HepG2 (cell line): ENCODE data around the gene ASB8. TPM values are rescaled to one million over a fixed set of nuclear protein-coding genes. Genes with fewer than 3 reads are reported as not detected.
A peak's percentile ranks its signal among the peaks of the same experiment; 100 is the strongest.

Experiments used
- NFE2L2 ChIP-seq: fragments of 150-350 bp; IDR thresholded peaks from 2 replicates; pipeline ENCODE4 v1.6.1; 2014; ENCODE audit warnings: low read length
- SIX4 ChIP-seq: sonication (generic); formaldehyde crosslinking; IDR thresholded peaks from 2 replicates; pipeline ENCODE4 v1.4.0; 2020; ENCODE audit warnings: missing genetic modification reagents
- TEAD3 ChIP-seq: optimal IDR thresholded peaks from 2 replicates; pipeline ENCODE3; 2016; ENCODE audit warnings: borderline replicate concordance
- ZNF10 ChIP-seq: sonication (generic); formaldehyde crosslinking; IDR thresholded peaks from 2 replicates; pipeline ENCODE4 v1.4.0; 2020; ENCODE audit warnings: mild to moderate bottlenecking, low read depth, missing genetic modification reagents, borderline replicate concordance
- ZNF678 ChIP-seq: sonication (generic); formaldehyde crosslinking; IDR thresholded peaks from 2 replicates; pipeline ENCODE4 v1.4.0; 2020; ENCODE audit warnings: mild to moderate bottlenecking, missing genetic modification reagents
- polyA plus RNA-seq, 8 experiments: library from polyadenylated mRNA; depleted of rRNA in 3 of 8; stranded (reverse) in 7 of 8; unstranded in 1 of 8; fragments of >200 nt; fragmentation: Illumina TruSeq in 4 of 8; extraction: Trizol in 4 of 8; gene quantifications; 2 replicates each; pipeline versions ENCODE4 v1.2.1 to v1.2.3, GENCODE V29; 2011 to 2016; ENCODE audit warnings: low read depth in 4 of 8, missing spikeins in 1 of 8, mixed read lengths in 1 of 8; ENCODE audit not compliant: insufficient read depth in 1 of 8
- total RNA-seq, 5 experiments: library from RNA; depleted of rRNA; stranded (reverse); fragments of >200 nt; fragmentation: Illumina TruSeq; extraction: Trizol; gene quantifications; 2 replicates each; pipeline ENCODE4 v1.2.3, GENCODE V29; 2016; ENCODE audit warnings: low read depth in 1 of 5
- TF ChIP-seq, protein P1 (sequence below): sonication (generic); formaldehyde crosslinking; IDR thresholded peaks from 2 replicates; pipeline ENCODE4 v1.4.0; 2020; ENCODE audit warnings: missing genetic modification reagents, low read depth, mild to moderate bottlenecking, borderline replicate concordance
- TF ChIP-seq, protein P2 (sequence below): sonication (generic); formaldehyde crosslinking; IDR thresholded peaks from 2 replicates; pipeline ENCODE4 v1.4.0; 2020; ENCODE audit warnings: missing genetic modification reagents
- TF ChIP-seq, protein P3 (sequence below): IDR thresholded peaks from 2 replicates; pipeline ENCODE4 v1.6.1; 2016; ENCODE audit warnings: missing genetic modification reagents, missing compliant biosample characterization
- TF ChIP-seq, protein P4 (sequence below): sonication (generic); formaldehyde crosslinking; IDR thresholded peaks from 2 replicates; pipeline ENCODE4 v1.4.0; 2020; ENCODE audit warnings: mild to moderate bottlenecking, missing genetic modification reagents
- TF ChIP-seq, protein P5 (sequence below): sonication (generic); formaldehyde crosslinking; IDR thresholded peaks from 2 replicates; pipeline ENCODE4 v1.4.0; 2020; ENCODE audit warnings: missing genetic modification reagents
- TF ChIP-seq, protein P6 (sequence below): sonication (generic); formaldehyde crosslinking; IDR thresholded peaks from 2 replicates; pipeline ENCODE4 v1.4.0; 2020; ENCODE audit warnings: missing genetic modification reagents

ASB8 gene
- total and polyA plus RNA-seq, 2 of the 13 experiments (the other 11 are each of a cell fraction or from before 2014, with no cell fraction given): 14.0 to 15.5 TPM

DNA sequence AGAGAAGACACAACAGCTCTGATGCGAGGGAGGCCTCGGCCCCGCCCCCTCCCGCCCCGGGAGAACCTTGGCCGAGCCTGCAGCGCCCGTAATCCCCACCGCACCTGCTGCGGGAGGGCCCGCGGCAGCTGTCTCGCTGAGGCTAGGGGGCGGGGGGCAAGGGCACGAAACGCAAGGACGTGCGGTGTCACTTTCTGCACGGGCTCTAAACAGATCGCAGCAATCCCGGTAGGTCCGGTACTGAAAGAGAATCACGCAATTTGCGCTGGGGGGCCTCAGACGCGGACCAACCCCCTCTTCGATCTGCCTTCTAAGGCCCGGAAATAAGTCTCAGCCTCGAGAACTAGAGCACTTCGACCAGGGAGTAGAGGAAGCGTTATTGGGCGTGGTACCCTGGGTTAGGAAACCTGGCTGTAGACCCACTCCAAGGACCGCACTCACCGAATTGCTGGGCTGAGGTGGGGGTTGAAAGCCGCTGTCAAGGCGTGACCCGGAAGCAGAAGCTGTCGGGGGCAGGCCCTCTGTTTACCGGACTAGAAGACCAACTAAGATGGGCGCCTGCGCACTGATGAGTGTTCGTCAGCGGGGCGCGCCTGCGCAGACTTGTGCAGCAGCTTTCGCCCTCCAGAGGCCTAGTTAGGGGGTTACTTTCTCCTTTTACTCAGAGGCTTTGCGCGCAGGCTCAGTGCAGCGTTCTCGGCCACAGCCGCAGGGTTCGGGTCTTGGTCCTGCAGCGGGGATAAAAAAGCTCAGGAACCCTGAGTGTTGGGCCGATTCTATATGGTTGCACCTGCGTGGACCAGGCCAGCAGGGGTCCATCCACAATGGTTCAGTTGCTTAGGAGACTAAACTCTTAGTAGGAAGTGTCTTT is at the start of gene ASB8 (continued):
- TF ChIP-seq, protein P1, sequence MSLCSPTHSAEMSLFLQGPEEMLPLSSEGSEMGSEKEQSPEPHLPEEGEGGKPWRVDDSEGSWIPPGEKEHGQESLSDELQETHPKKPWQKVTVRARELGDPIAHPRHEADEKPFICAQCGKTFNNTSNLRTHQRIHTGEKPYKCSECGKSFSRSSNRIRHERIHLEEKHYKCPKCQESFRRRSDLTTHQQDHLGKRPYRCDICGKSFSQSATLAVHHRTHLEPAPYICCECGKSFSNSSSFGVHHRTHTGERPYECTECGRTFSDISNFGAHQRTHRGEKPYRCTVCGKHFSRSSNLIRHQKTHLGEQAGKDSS: 0 out of 2 replicates have a peak, but pooled peaks have one; percentile 11
- TF ChIP-seq, protein P2, sequence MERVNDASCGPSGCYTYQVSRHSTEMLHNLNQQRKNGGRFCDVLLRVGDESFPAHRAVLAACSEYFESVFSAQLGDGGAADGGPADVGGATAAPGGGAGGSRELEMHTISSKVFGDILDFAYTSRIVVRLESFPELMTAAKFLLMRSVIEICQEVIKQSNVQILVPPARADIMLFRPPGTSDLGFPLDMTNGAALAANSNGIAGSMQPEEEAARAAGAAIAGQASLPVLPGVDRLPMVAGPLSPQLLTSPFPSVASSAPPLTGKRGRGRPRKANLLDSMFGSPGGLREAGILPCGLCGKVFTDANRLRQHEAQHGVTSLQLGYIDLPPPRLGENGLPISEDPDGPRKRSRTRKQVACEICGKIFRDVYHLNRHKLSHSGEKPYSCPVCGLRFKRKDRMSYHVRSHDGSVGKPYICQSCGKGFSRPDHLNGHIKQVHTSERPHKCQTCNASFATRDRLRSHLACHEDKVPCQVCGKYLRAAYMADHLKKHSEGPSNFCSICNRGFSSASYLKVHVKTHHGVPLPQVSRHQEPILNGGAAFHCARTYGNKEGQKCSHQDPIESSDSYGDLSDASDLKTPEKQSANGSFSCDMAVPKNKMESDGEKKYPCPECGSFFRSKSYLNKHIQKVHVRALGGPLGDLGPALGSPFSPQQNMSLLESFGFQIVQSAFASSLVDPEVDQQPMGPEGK (CRISPR knock-in tag): peak; percentile 94
- TF ChIP-seq, protein P3, sequence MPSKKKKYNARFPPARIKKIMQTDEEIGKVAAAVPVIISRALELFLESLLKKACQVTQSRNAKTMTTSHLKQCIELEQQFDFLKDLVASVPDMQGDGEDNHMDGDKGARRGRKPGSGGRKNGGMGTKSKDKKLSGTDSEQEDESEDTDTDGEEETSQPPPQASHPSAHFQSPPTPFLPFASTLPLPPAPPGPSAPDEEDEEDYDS (CRISPR knock-in tag): peak; percentile 43; the same call in 1 of the 2 replicates
- TF ChIP-seq NFE2L2 (no peak), TEAD3 (CRISPR knock-in tag) (peak; percentile 60), ZNF678 (CRISPR knock-in tag) (no peak), SIX4 (CRISPR knock-in tag) (no peak), ZNF10 (CRISPR knock-in tag) (no peak)
- TF ChIP-seq, protein P4, sequence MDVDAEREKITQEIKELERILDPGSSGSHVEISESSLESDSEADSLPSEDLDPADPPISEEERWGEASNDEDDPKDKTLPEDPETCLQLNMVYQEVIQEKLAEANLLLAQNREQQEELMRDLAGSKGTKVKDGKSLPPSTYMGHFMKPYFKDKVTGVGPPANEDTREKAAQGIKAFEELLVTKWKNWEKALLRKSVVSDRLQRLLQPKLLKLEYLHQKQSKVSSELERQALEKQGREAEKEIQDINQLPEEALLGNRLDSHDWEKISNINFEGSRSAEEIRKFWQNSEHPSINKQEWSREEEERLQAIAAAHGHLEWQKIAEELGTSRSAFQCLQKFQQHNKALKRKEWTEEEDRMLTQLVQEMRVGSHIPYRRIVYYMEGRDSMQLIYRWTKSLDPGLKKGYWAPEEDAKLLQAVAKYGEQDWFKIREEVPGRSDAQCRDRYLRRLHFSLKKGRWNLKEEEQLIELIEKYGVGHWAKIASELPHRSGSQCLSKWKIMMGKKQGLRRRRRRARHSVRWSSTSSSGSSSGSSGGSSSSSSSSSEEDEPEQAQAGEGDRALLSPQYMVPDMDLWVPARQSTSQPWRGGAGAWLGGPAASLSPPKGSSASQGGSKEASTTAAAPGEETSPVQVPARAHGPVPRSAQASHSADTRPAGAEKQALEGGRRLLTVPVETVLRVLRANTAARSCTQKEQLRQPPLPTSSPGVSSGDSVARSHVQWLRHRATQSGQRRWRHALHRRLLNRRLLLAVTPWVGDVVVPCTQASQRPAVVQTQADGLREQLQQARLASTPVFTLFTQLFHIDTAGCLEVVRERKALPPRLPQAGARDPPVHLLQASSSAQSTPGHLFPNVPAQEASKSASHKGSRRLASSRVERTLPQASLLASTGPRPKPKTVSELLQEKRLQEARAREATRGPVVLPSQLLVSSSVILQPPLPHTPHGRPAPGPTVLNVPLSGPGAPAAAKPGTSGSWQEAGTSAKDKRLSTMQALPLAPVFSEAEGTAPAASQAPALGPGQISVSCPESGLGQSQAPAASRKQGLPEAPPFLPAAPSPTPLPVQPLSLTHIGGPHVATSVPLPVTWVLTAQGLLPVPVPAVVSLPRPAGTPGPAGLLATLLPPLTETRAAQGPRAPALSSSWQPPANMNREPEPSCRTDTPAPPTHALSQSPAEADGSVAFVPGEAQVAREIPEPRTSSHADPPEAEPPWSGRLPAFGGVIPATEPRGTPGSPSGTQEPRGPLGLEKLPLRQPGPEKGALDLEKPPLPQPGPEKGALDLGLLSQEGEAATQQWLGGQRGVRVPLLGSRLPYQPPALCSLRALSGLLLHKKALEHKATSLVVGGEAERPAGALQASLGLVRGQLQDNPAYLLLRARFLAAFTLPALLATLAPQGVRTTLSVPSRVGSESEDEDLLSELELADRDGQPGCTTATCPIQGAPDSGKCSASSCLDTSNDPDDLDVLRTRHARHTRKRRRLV (CRISPR knock-in tag): 0 out of 2 replicates have a peak, but pooled peaks have one; percentile 39
- TF ChIP-seq, protein P5, sequence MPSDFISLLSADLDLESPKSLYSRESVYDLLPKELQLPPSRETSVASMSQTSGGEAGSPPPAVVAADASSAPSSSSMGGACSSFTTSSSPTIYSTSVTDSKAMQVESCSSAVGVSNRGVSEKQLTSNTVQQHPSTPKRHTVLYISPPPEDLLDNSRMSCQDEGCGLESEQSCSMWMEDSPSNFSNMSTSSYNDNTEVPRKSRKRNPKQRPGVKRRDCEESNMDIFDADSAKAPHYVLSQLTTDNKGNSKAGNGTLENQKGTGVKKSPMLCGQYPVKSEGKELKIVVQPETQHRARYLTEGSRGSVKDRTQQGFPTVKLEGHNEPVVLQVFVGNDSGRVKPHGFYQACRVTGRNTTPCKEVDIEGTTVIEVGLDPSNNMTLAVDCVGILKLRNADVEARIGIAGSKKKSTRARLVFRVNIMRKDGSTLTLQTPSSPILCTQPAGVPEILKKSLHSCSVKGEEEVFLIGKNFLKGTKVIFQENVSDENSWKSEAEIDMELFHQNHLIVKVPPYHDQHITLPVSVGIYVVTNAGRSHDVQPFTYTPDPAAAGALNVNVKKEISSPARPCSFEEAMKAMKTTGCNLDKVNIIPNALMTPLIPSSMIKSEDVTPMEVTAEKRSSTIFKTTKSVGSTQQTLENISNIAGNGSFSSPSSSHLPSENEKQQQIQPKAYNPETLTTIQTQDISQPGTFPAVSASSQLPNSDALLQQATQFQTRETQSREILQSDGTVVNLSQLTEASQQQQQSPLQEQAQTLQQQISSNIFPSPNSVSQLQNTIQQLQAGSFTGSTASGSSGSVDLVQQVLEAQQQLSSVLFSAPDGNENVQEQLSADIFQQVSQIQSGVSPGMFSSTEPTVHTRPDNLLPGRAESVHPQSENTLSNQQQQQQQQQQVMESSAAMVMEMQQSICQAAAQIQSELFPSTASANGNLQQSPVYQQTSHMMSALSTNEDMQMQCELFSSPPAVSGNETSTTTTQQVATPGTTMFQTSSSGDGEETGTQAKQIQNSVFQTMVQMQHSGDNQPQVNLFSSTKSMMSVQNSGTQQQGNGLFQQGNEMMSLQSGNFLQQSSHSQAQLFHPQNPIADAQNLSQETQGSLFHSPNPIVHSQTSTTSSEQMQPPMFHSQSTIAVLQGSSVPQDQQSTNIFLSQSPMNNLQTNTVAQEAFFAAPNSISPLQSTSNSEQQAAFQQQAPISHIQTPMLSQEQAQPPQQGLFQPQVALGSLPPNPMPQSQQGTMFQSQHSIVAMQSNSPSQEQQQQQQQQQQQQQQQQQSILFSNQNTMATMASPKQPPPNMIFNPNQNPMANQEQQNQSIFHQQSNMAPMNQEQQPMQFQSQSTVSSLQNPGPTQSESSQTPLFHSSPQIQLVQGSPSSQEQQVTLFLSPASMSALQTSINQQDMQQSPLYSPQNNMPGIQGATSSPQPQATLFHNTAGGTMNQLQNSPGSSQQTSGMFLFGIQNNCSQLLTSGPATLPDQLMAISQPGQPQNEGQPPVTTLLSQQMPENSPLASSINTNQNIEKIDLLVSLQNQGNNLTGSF (CRISPR knock-in tag): no peak
- TF ChIP-seq, protein P6, sequence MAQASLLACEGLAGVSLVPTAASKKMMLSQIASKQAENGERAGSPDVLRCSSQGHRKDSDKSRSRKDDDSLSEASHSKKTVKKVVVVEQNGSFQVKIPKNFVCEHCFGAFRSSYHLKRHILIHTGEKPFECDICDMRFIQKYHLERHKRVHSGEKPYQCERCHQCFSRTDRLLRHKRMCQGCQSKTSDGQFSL (CRISPR knock-in tag): no peak
